GM21576 (cell line): Measurements from ENCODE around the gene CRAT.
A peak's percentile ranks its signal among the peaks of the same experiment; 100 is the strongest.

Source experiments
- ATAC-seq: cut with Tn5 transposase; IDR thresholded peaks from one replicate; pipeline ENCODE4 v1.9.1; 2021; ENCODE audit warnings: mild to moderate bottlenecking, moderate library complexity; ENCODE audit not compliant: unreplicated experiment

The CRAT gene

GRCh38 chr9:129111528-129112151 lies 1.0 kb upstream of the CRAT start:
- no peak for ATAC-seq

- peak; percentile 3 for ATAC-seq
Observed at GRCh38 chr9:129109952-129110739, 447 bp downstream of the CRAT start.

- no peak for ATAC-seq
Observed at GRCh38 chr9:129109537-129109903, 1.1 kb downstream of the CRAT start.

GRCh38 chr9:129108805-129109536 lies 1.6 kb downstream of the CRAT start:
- no peak for ATAC-seq

- no peak for ATAC-seq
Observed at GRCh38 chr9:129108083-129108804, 2.3 kb downstream of the CRAT start.

- ATAC-seq = no peak
Observed at GRCh38 chr9:129107651-129108050, 2.9 kb downstream of the CRAT start.

- ATAC-seq = no peak
Observed at GRCh38 chr9:129105857-129106694, 4.5 kb downstream of the CRAT start.

- no peak for ATAC-seq
Observed at GRCh38 chr9:129104051-129104450, 6.5 kb downstream of the CRAT start.

GRCh38 chr9:129103595-129103965 lies 7.0 kb downstream of the CRAT start:
- no peak for ATAC-seq

GRCh38 chr9:129102791-129103594 lies 7.6 kb downstream of the CRAT start:
- no peak for ATAC-seq

- no peak for ATAC-seq
Observed at GRCh38 chr9:129102095-129102525, 8.5 kb downstream of the CRAT start.

GRCh38 chr9:129101279-129101678 lies 9.3 kb downstream of the CRAT start:
- ATAC-seq = no peak

- no peak for ATAC-seq
Observed at GRCh38 chr9:129100383-129101169, 10.0 kb downstream of the CRAT start.

GRCh38 chr9:129098328-129098727 lies 12.3 kb downstream of the CRAT start:
- ATAC-seq = no peak

GRCh38 chr9:129097671-129098306 lies 12.8 kb downstream of the CRAT start:
- no peak for ATAC-seq

GRCh38 chr9:129095908-129096307 lies 14.7 kb downstream of the CRAT start:
- ATAC-seq = no peak

GRCh38 chr9:129095170-129095667 lies 15.4 kb downstream of the CRAT start:
- no peak for ATAC-seq
